Type B pancreatic cell (in vitro differentiated cells): ENCODE measurements around the gene ABLIM1. TPM values are rescaled to one million over a fixed set of nuclear protein-coding genes. Genes with fewer than 3 reads are reported as not detected.

Experiments
- DNase-seq: peaks from one replicate; pipeline ENCODE4 v3.0.0; 2021; ENCODE audit warnings: mixed read lengths; ENCODE audit not compliant: unreplicated experiment; ENCODE audit errors: extremely low spot score
- H3K27ac Mint-ChIP-seq: 2 replicates; pipeline ENCODE4 v1.8.0; 2021; ENCODE audit warnings: mild to moderate bottlenecking, mixed read lengths
- H3K27me3 Mint-ChIP-seq: 2 replicates; pipeline ENCODE4 v1.8.0; 2021; ENCODE audit warnings: mixed read lengths
- H3K36me3 Mint-ChIP-seq: 2 replicates; pipeline ENCODE4 v1.8.0; 2021; ENCODE audit warnings: mixed read lengths
- H3K4me1 Mint-ChIP-seq: one replicate; pipeline ENCODE4 v1.8.0; 2021; ENCODE audit warnings: mixed read lengths; ENCODE audit not compliant: unreplicated experiment
- H3K4me3 Mint-ChIP-seq: 2 replicates; pipeline ENCODE4 v1.8.0; 2021; ENCODE audit warnings: mild to moderate bottlenecking, mixed read lengths
- H3K9me3 Mint-ChIP-seq: 2 replicates; pipeline ENCODE4 v1.8.0; 2021; ENCODE audit warnings: mixed read lengths
- CTCF ChIP-seq: fragments of 200-600 bp; sonication (generic); conservative IDR thresholded peaks from 2 replicates; pipeline ENCODE4 v1.5.0; 2021; ENCODE audit warnings: antibody characterized with exemption, mild to moderate bottlenecking
- total RNA-seq: library from RNA; stranded (reverse); gene quantifications from 2 replicates; pipeline ENCODE4 v1.2.1, GENCODE V29; 2021; ENCODE audit warnings: low replicate concordance

Gene ABLIM1
- total RNA-seq, 1 donor from 2014 or later: 77.7 TPM

- Mint-ChIP-seq H3K4me3 (peak overlapping the region; percentile 1), H3K36me3 (no peaks in the 10 kb centered on the region), H3K4me1 (peaks cover 24% of the 10 kb centered on the region), H3K27ac (peak overlapping the region; percentile 57), H3K27me3 (no peaks in the 10 kb centered on the region), H3K9me3 (peaks cover 5% of the 10 kb centered on the region)
- DNase-seq: no peak
- no peak for TF ChIP-seq CTCF
Observed at GRCh38 chr10:114603948-114604347, 54.1 kb downstream of the ABLIM1 start.

GRCh38 chr10:114603303-114603702 is 54.8 kb downstream of the ABLIM1 start:
- TF ChIP-seq CTCF: no peak

GRCh38 chr10:114600057-114600456 is 58.0 kb downstream of the ABLIM1 start:
- no peak overlapping the region for H3K4me3 Mint-ChIP-seq
- no peaks in the 10 kb centered on the region for H3K27me3 Mint-ChIP-seq
- no peak overlapping the region for H3K27ac Mint-ChIP-seq
- no peak for TF ChIP-seq CTCF
- DNase-seq: no peak
- peaks cover 16% of the 10 kb centered on the region for H3K4me1 Mint-ChIP-seq
- H3K36me3 Mint-ChIP-seq: no peaks in the 10 kb centered on the region
- no peaks in the 10 kb centered on the region for H3K9me3 Mint-ChIP-seq

More at GRCh38 chr10:114603303-114603702, 54.8 kb downstream of the ABLIM1 start:
- Mint-ChIP-seq H3K27ac (peak overlapping the region; percentile 48), H3K4me1 (peaks cover 24% of the 10 kb centered on the region), H3K27me3 (no peaks in the 10 kb centered on the region), H3K9me3 (peaks cover 5% of the 10 kb centered on the region), H3K4me3 (no peak overlapping the region), H3K36me3 (no peaks in the 10 kb centered on the region)
- DNase-seq: no peak

GRCh38 chr10:114596793-114597192 is 61.3 kb downstream of the ABLIM1 start:
- H3K4me3 Mint-ChIP-seq: no peak overlapping the region
- H3K9me3 Mint-ChIP-seq: peaks cover 13% of the 10 kb centered on the region
- no peak for TF ChIP-seq CTCF
- H3K36me3 Mint-ChIP-seq: peaks cover 13% of the 10 kb centered on the region
- no peak overlapping the region for H3K27ac Mint-ChIP-seq
- no peaks in the 10 kb centered on the region for H3K27me3 Mint-ChIP-seq
- H3K4me1 Mint-ChIP-seq: no peaks in the 10 kb centered on the region
- no peak for DNase-seq

- Mint-ChIP-seq H3K27ac (no peak overlapping the region), H3K27me3 (no peaks in the 10 kb centered on the region), H3K9me3 (peaks cover 13% of the 10 kb centered on the region), H3K4me3 (no peak overlapping the region), H3K4me1 (no peaks in the 10 kb centered on the region), H3K36me3 (peaks cover 20% of the 10 kb centered on the region)
- no peak for DNase-seq
- no peak for TF ChIP-seq CTCF
Observed at GRCh38 chr10:114593816-114594468, 64.1 kb downstream of the ABLIM1 start.
